Measurements from ENCODE around the gene EPHA2. TPM values are rescaled to one million over a fixed set of nuclear protein-coding genes. Genes with fewer than 3 reads are reported as not detected.

EPHA2 gene
- total and polyA plus RNA-seq, 9 donors: 3.3 to 9.8 (median 6.9) TPM

DNA sequence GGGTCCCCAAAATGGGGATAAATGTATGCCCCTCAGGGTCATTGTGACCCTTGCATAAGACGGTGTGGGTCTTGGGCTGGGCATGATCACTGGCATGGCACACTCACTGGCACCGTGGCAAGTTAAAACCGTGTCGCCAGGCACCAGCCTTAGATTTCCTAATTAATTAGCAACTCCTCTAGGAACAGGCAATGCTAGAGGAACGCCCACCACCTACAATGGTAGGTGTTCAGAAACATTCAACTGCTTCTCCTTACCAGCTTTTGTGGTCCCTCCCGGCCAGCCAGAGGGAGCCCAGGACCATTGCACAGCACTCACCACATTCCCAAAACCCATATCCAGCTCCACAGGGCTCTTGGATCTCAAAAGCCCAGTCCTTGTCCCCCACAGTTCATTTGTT, 36.4 kb downstream of the EPHA2 start:
- DNase-seq: no peak
- no peaks in the 10 kb centered on the region for H3K9me3 ChIP-seq (replicated peaks; ENCODE audit: control insufficient read depth, low read depth, low read length)
- no peak overlapping the region for H3K27ac ChIP-seq (ENCODE audit: low read length)
- H3K36me3 ChIP-seq (ENCODE audit: control insufficient read depth, insufficient read depth, low read length): peaks cover 8% of the 10 kb centered on the region
- 94% methylated on average over 6 of the region's 6 CpGs for WGBS (ENCODE audit: insufficient coverage)
- H3K27me3 ChIP-seq (ENCODE audit: control insufficient read depth, insufficient read depth, low read length): no peaks in the 10 kb centered on the region
- H3K4me3 ChIP-seq (ENCODE audit: low read length): no peak overlapping the region
- peaks cover 15% of the 10 kb centered on the region for H3K4me1 ChIP-seq (ENCODE audit: control insufficient read depth, insufficient read depth, low read length)

DNA sequence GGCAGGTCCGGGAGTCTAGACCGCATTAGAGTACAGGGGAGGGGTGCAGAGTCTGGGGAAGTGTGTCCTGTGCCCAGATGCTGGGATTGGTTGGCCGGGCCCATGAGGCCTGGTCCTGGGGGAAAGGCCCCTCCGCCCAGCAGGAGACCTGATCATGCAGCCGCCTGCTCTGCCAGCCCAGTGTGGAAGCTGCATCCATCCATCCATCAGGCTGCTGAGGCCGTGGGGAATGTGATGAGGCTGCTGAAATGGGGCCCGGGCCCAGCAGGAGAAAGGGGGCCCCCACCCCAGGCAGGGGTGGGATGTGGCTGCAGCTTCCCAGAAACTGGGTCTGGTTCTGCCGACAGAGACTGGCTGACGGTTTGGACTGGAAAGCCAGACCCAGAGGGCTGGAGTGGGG, 37.2 kb downstream of the EPHA2 start:
- WGBS (ENCODE audit: insufficient coverage): 9% methylated on average over 7 of the region's 9 CpGs
- no peak for DNase-seq
- Histone ChIP-seq H3K27me3 (ENCODE audit: control insufficient read depth, insufficient read depth, low read length) (no peaks in the 10 kb centered on the region), H3K9me3 (replicated peaks; ENCODE audit: control insufficient read depth, low read depth, low read length) (no peaks in the 10 kb centered on the region), H3K36me3 (ENCODE audit: control insufficient read depth, insufficient read depth, low read length) (peaks cover 2% of the 10 kb centered on the region), H3K4me3 (ENCODE audit: low read length) (no peak overlapping the region), H3K27ac (ENCODE audit: low read length) (no peak overlapping the region), H3K4me1 (ENCODE audit: control insufficient read depth, insufficient read depth, low read length) (peaks cover 16% of the 10 kb centered on the region)

DNA sequence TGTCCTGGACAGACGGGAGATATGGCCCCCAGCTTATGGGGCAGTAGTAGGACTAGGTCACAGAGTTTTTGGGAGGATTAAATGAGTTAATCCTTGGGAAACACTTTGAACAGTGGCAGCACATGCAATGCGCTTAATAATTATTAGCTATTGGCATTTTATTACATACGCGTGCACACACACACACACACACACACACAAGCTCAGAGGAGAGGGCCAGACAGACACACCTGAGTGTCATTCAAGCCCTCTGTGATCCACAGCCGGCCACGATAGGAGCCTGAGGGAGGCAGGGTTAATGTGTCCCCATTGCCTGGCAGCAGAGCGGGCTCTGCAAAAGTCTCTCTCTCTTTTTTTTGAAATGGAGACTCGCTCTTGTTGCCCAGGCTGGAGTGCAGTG, 37.9 kb downstream of the EPHA2 start:
- 64% methylated on average over 4 of the region's 8 CpGs for WGBS (ENCODE audit: insufficient coverage)
- peaks cover 21% of the 10 kb centered on the region for H3K4me1 ChIP-seq (ENCODE audit: control insufficient read depth, insufficient read depth, low read length)
- DNase-seq: no peak
- H3K4me3 ChIP-seq (ENCODE audit: low read length): no peak overlapping the region
- H3K9me3 ChIP-seq (replicated peaks; ENCODE audit: control insufficient read depth, low read depth, low read length): no peaks in the 10 kb centered on the region
- peaks cover under 1% of the 10 kb centered on the region for H3K36me3 ChIP-seq (ENCODE audit: control insufficient read depth, insufficient read depth, low read length)
- no peaks in the 10 kb centered on the region for H3K27me3 ChIP-seq (ENCODE audit: control insufficient read depth, insufficient read depth, low read length)
- no peak overlapping the region for H3K27ac ChIP-seq (ENCODE audit: low read length)

DNA sequence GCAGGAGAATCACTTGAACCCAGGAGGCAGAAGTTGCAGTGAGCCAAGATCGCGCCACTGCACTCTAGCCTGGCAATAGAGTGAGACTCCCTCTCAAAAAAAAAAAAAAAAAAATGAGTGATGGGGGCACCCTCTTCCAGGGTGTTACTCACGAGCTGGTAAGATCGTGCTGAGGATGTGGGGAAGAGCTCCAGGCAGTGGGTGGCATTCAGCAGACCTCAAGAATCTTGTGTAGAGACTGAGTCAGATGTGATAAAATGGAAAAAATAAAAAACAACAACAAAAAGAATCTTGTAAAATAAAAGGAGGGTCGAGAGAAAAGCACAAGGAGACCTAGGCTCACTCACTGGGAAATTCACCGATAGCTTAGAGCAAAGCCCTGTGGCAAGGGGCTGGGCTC, 38.5 kb downstream of the EPHA2 start:
- WGBS (ENCODE audit: insufficient coverage): 79% methylated on average over 2 of the region's 6 CpGs
- Histone ChIP-seq H3K9me3 (replicated peaks; ENCODE audit: control insufficient read depth, low read depth, low read length) (no peaks in the 10 kb centered on the region), H3K4me1 (ENCODE audit: control insufficient read depth, insufficient read depth, low read length) (peaks cover 27% of the 10 kb centered on the region), H3K27me3 (ENCODE audit: control insufficient read depth, insufficient read depth, low read length) (no peaks in the 10 kb centered on the region), H3K27ac (ENCODE audit: low read length) (no peak overlapping the region), H3K36me3 (ENCODE audit: control insufficient read depth, insufficient read depth, low read length) (no peaks in the 10 kb centered on the region), H3K4me3 (ENCODE audit: low read length) (no peak overlapping the region)
- DNase-seq: no peak

DNA sequence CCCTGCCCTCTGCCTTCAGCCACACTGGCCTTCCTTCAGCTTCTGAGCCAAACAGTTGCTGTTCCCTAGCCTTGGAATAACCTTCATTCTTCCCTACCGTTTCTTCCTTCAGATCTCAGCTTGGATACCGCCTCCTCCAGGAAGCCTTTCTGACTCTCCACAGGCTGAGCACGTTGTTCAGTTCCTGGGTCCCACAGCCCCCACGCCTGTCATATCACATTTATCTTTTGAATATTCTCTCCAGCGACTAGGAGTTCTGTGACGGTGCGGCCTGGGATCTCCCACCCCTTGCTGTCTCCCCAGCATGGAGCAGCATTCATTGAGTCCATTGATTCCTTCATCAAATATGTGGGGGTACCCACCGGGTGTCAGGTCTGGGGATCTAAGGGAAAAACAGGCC, 39.2 kb downstream of the EPHA2 start:
- DNase-seq: no peak
- 74% methylated on average over 7 of the region's 8 CpGs for WGBS (ENCODE audit: insufficient coverage)
- H3K4me3 ChIP-seq (ENCODE audit: low read length): no peak overlapping the region
- no peaks in the 10 kb centered on the region for H3K9me3 ChIP-seq (replicated peaks; ENCODE audit: control insufficient read depth, low read depth, low read length)
- peaks cover 34% of the 10 kb centered on the region for H3K4me1 ChIP-seq (ENCODE audit: control insufficient read depth, insufficient read depth, low read length)
- H3K27ac ChIP-seq (ENCODE audit: low read length): no peak overlapping the region
- no peaks in the 10 kb centered on the region for H3K27me3 ChIP-seq (ENCODE audit: control insufficient read depth, insufficient read depth, low read length)
- no peaks in the 10 kb centered on the region for H3K36me3 ChIP-seq (ENCODE audit: control insufficient read depth, insufficient read depth, low read length)

DNA sequence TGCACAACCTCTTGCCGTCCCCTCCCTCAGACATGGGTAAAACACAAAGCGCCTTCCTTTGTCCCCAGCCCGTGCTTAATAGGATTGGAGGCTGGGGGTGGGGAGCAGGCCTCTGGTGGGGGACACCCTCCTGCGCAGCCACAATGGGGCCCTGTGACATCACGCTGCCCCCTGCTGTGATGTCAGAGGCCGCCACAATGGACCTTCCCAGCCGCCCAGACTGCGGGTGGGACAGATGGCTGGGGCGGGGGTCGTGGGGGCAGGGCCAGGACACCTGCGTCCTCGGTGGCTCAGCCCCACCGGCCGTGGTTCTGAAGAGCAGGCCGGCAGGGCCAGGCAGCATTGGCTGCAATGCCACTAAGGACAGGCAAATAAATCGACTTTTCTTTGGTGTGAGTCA, 39.9 kb downstream of the EPHA2 start:
- no peak for DNase-seq
- H3K4me1 ChIP-seq (ENCODE audit: control insufficient read depth, insufficient read depth, low read length): peaks cover 38% of the 10 kb centered on the region
- no peaks in the 10 kb centered on the region for H3K36me3 ChIP-seq (ENCODE audit: control insufficient read depth, insufficient read depth, low read length)
- no peak overlapping the region for H3K27ac ChIP-seq (ENCODE audit: low read length)
- H3K27me3 ChIP-seq (ENCODE audit: control insufficient read depth, insufficient read depth, low read length): no peaks in the 10 kb centered on the region
- WGBS (ENCODE audit: insufficient coverage): 48% methylated on average over 12 of the region's 16 CpGs
- no peak overlapping the region for H3K4me3 ChIP-seq (ENCODE audit: low read length)
- no peaks in the 10 kb centered on the region for H3K9me3 ChIP-seq (replicated peaks; ENCODE audit: control insufficient read depth, low read depth, low read length)

DNA sequence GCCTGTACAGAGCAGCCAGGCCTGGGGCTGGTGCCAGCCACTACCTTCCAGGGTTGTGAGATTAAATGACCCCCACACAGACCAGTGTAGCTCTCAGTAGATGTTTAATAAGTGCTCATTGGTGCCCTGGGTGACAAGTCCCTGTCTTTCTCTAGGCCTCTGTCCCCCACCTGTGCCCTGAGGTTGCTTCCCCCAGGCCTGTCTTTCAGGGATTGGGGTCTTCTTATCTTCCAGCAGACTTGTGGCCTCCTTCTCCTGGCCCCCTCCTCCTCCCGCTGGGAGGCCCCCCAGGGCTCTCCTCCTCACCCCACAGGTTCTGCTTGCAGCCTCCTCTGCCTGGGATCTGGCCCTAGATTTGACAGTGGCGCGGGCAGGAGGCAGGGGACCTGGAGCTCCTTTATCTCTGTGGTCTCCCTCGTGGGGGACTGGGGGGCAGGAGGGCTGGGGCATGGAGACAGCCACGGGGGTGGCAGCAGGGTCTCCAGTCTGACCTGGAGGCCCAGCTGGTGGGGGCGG, 40.3 kb downstream of the EPHA2 start:
- Histone ChIP-seq H3K36me3 (ENCODE audit: control insufficient read depth, insufficient read depth, low read length) (no peaks in the 10 kb centered on the region), H3K27me3 (ENCODE audit: control insufficient read depth, insufficient read depth, low read length) (no peaks in the 10 kb centered on the region), H3K4me3 (ENCODE audit: low read length) (no peak overlapping the region), H3K27ac (ENCODE audit: low read length) (no peak overlapping the region), H3K4me1 (ENCODE audit: control insufficient read depth, insufficient read depth, low read length) (peaks cover 38% of the 10 kb centered on the region), H3K9me3 (replicated peaks; ENCODE audit: control insufficient read depth, low read depth, low read length) (no peaks in the 10 kb centered on the region)
- DNase-seq: no peak
- 75% methylated on average over 2 of the region's 6 CpGs for WGBS (ENCODE audit: insufficient coverage)

DNA sequence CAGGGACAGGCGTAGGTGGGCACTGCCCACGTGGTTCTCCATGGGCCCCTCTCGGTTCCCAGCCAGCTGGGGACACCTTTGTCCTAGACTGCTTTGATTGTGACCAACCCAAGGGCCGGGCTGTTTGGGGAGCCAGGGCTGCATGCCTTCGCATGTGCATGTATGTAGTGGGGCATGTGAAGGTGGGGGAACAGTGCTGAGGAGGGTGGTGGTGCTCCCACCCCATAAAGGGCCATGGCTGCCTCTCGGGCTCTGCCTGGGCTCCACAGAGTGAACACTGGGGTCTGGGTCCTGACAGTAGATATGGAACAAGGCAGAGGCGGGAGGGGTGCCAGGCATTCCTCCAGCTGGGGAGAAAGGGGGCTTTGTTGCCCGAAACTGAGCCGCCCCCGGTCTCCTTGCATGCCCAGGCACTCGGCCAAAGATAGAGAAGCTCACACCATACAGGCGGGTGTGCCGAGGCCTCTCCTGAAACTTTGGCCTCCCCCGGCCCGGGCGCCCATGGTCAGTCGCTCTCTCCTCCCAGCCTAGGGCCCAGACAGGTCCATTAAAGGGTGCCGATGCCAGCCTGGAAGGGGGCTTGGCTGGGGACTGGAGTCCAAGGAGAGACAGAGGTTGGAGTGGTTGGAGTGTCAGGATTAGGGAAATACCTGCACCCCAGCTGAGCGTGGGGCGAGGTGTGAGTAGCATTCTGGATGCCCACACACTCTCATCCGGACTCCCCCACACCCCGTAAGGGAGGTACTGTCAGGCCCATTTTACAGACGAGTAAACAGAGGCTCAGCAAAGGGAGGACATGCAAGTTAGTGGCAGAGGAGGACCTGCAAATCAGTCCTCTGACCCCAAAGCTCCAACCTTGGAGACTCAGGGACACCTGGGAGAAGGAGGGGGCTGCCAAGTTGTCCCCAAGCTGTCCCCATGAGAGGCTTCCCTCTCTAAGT, 41.1 kb downstream of the EPHA2 start:
- WGBS (ENCODE audit: insufficient coverage): 71% methylated on average over 9 of the region's 23 CpGs
- Histone ChIP-seq H3K36me3 (ENCODE audit: control insufficient read depth, insufficient read depth, low read length) (no peaks in the 10 kb centered on the region), H3K4me3 (ENCODE audit: low read length) (no peak overlapping the region), H3K27me3 (ENCODE audit: control insufficient read depth, insufficient read depth, low read length) (no peaks in the 10 kb centered on the region), H3K4me1 (ENCODE audit: control insufficient read depth, insufficient read depth, low read length) (peaks cover 38% of the 10 kb centered on the region), H3K27ac (ENCODE audit: low read length) (no peak overlapping the region), H3K9me3 (replicated peaks; ENCODE audit: control insufficient read depth, low read depth, low read length) (no peaks in the 10 kb centered on the region)
- no peak for DNase-seq

DNA sequence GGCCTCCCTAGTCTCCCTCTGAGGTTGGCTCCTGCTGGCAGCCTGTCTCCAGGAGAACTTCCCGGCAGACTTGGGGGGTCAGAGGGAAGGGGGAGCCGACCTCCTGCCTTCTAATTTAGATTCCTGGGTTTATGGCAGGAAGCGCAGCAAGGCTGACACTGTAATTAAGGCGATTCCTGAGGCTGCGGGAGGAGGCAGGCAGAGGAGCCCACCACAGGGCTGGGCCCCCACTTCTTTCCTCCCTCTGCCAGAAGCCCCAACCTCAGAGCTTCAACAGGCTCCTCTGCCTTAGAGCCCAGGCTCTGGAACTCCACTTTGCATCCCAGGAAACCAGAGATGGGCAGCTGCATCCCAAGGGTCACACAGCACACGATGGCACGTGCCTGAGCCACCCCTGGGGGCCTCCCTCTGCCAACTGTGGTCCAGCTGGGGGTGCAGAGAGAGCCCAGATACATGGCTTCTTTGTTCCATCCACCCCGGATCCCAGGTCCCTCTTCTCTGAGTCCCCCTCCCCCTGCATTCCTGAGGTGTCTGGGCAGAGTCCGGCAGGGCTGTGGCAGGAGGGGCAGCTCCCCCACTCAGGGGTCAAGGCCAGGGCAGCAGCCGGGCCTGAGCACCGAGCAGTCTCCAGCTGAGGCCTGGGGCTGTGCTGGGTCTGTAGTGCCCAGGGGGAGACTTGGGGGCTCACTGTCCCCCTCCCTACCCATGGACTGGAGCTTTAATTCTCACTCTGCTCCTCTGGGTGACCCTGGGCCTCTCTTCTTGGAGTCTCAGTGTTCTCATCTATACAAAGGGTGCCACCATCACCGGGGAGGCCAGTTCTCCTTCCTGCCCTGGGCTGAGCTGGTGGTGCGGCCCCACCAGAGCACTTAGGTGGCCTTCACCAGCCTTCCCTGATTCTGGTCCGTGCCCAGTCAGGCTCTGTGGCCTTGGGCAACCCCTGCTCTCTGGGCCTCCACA, 43.0 kb downstream of the EPHA2 start:
- Histone ChIP-seq H3K4me1 (ENCODE audit: control insufficient read depth, insufficient read depth, low read length) (peaks cover 32% of the 10 kb centered on the region), H3K27ac (ENCODE audit: low read length) (peak overlapping the region; percentile 3), H3K27me3 (ENCODE audit: control insufficient read depth, insufficient read depth, low read length) (no peaks in the 10 kb centered on the region), H3K4me3 (ENCODE audit: low read length) (no peak overlapping the region), H3K36me3 (ENCODE audit: control insufficient read depth, insufficient read depth, low read length) (no peaks in the 10 kb centered on the region), H3K9me3 (replicated peaks; ENCODE audit: control insufficient read depth, low read depth, low read length) (no peaks in the 10 kb centered on the region)
- no peak for DNase-seq
- WGBS (ENCODE audit: insufficient coverage): 33% methylated on average over 12 of the region's 14 CpGs
